NCI-H748 (cell line): ENCODE data around the gene ATRN.

Source experiments
- DNase-seq: peaks from one replicate; lab custom pipeline; 2025; ENCODE audit not compliant: unreplicated experiment; lab: John Stamatoyannopoulos, UW

The ATRN gene

DNA sequence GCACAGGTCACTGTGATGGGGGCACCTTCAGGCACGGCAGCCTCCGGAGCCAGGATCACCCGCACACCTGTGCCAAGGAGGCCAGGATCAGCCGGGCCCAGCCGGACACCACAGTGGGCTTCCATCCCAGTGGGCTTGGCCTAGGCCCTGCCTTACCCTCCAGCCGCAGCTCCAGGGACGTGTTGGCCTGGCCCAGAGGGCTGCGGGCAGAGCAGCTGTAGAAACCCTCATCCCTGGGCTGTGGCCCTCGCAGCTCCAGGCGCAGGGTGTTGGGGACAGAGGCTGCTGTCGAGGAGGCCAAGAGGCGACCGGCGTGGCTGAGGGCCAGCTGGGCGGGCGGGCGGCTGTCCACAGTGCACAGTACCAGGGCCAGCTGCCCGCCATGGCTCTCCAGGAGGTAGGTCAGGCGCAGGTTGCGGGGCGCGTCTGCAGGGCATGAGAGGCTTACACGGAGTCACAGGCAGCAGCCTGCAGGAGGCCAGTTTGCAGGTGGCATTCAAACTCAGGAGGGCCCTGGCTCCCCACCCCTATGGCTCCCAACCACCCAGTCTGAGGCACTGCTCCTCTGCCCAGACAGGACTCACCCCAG, 222.0 kb downstream of the ATRN start:
- DNase-seq = no peak

DNA sequence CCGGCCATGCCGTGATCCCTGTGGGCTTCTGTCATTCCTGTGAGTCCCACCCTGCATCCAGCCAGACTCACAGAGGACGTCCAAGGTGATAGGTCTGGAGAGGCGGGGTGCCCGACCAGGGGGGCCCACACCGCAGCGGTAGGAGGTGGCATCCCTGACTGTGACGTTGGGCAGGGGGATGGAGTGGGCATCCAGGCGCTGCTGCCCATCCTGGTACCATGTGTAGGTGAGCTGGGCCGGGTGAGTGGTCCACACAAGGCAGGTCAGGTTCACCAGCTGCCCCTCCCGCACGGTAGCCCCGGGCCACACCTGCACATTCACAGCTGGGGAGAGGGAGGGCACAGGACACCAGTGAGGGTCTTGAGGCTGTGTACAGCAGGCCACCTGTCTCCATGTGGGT, 222.6 kb downstream of the ATRN start:
- DNase-seq = no peak

DNA sequence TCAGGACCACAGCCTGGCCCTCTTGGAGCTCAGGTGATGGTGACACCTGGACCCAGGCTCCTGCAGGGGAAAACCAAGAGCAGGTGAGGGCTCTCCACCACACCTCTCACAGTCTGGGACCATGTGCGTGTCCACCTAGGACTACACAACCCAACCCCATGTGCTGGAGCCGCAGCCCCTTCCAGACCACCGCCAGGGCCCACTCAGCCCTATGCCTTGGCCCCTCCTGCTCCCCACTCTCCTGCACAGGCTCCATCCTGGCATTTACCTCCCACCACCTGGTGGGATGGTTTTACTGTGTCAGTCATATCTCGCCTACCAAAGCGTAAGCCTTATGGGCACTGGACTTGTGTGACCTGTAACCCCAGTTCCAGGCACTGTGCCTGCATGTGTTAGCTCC, 224.0 kb downstream of the ATRN start:
- DNase-seq = no peak

DNA sequence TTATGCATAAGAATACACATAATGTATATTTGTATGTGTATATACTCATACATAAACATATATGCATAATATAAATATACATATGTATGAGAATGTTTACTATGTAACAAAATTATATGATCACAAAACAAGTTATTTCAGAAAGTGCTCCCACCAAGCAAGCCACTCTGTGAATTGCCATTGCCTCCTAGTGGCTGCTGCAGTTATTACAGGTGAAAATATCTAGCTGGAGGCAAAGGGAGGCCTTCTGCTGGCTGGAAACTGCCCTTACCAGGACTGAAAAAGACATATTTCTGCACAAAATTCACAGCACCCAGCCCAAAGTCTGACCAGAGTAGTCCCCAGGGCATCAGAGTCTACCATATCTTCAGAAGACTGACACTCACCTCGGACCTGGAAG, 225.4 kb downstream of the ATRN start:
- DNase-seq = no peak

DNA sequence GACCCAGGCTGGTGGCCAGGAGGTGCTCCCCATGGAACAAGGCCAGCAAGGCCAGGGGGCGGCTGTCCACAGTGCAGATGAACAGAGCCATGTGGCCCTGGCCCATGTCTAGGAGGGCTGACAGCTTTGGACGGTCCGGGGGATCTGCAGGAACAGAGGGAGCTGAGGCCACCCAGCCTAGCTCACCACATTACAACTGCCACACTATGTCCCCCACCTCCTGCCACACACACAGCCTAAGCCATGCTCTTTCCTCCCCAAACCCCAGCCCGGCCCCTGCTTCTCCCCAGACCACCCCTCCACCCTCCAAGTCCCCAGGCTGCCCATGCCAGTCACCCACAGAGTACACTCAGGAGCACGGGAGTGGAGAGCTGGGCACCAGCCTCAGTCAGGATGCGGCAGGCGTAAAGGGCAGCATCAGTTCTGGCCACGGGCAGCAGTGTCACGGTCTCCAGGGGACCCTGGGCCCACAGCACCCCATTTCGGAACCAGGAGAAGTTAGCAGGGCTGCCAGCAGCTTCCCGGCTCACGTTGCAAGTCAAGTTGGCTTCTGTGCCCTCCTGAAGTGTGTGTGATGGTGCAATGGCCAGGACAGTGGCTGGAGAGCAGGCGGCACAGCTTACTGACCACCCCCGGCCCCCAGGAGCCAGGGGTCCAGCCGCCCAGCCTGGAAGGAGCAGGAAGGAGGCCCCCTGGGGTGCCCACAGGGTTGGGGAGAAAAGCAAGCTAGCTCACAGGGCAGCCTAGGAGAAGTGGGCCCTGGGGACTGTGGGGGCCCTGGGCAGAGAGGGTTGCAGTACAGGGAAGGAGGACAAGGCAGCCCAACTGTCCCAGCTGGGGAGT, 226.1 kb downstream of the ATRN start:
- no peak for DNase-seq

DNA sequence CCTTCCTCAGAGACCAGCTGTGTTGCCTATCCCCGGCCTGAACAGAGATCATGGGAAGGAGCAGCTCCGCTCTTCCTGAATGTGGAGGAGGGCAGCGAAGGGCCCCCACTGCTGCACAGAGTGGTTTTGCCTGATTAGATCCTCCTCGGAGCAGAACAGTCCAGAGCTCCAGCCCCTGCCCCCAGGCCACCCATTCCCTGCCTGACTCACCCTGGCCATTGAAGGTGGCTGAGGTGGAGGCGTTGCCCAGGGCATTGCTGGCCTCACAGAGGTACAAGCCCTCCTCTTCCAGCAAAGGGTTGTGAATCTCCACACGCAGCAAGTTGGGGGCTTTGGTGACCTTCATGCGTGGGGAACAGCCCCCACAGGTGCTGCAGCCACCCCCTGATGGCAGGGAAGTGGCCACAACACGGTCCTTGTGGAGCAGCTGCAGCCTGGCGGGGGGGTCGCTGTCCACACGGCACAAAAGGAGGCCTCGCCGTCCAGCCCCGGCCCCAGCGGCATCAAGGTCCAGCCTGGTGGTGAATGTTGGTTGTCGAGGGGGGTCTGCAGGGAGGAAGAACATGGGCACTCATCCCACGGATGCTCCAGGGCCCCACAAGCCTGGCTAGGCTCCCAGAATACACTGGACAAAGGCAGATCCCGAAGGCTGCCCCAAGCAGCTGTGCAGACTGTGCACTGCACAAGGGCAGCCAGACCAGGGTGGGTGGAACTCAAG, 226.9 kb downstream of the ATRN start:
- no peak for DNase-seq

DNA sequence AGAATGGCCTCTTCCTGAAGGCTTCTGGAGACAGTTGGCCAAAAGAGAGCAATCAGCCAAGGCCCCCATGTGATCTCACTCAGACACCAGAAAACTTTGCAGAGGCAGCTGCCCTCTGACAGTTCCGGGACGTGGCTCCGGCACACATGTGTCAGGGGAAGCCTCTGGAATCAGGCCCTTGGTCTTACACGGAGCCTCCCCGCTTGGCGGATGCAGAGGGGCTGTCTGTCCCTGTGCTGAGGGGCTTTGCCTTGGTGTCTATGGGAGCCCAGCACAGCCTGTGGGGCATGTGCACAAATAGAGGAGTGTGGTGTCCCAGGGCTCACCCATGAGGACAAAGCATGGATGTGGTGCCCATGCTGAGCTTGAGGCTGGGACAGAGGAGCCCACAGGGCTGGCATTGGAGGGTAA, 227.8 kb downstream of the ATRN start:
- no peak for DNase-seq

DNA sequence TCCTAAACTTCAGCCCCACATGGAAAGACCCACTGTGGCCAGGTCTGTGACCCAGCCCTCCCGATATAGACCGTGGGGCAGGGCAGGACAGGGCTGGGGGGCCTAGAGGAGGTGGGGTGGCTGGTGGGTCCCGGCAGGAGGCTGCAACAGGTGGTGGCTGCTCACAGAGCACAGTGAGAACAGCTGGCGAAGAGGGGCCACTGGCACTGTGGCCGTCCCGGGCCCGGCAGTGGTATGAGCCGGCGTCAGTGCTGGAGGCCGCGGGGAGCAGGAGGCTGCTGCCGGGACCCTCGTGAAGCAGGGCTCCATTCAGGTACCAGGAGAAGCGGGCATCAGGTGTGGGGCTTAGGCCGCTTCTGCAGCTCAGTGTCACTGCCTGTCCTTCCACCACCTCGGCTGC, 228.2 kb downstream of the ATRN start:
- DNase-seq = no peak
